PC-9 (cell line): ENCODE data around the gene LOXL1.

ENCODE experiments used
- EZH2 ChIP-seq: fragments of 200-600 bp; sonication (generic); IDR thresholded peaks from 2 replicates; pipeline ENCODE4 v1.8.0; 2017; ENCODE audit warnings: antibody characterized with exemption, low read depth
- TF ChIP-seq, protein P1 (sequence below): fragments of 200-600 bp; sonication (generic); conservative IDR thresholded peaks from 2 replicates; pipeline ENCODE4 v1.6.1; 2017; ENCODE audit warnings: mixed run types, antibody characterized with exemption, mild to moderate bottlenecking, moderate library complexity

DNA sequence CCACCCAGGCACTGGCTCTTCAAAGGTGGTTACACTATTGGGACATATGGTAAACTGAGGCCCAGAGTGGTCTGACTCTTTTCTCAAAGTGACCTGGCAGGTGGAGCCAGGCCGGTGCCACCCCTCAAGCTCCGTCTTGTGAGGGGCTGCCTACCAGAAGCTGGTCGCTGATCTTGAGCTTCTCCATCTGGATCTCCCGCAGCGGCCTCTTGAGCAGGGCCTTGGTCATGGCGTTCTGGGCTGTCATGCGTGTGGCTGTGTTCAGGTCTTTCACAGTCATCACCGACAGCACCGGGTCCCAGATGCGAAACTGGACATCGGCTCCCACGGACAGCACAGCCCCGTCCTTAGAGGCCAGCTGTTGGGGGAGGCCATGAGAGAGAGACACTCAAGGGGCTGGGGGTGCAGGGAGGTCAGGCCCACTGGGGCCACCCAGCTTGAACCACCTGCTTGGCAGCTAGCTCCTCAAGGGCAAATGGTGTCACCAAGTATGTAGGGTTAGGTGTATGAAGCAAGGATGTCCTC is 62.2 kb downstream of the LOXL1 start:
- TF ChIP-seq, protein P1, sequence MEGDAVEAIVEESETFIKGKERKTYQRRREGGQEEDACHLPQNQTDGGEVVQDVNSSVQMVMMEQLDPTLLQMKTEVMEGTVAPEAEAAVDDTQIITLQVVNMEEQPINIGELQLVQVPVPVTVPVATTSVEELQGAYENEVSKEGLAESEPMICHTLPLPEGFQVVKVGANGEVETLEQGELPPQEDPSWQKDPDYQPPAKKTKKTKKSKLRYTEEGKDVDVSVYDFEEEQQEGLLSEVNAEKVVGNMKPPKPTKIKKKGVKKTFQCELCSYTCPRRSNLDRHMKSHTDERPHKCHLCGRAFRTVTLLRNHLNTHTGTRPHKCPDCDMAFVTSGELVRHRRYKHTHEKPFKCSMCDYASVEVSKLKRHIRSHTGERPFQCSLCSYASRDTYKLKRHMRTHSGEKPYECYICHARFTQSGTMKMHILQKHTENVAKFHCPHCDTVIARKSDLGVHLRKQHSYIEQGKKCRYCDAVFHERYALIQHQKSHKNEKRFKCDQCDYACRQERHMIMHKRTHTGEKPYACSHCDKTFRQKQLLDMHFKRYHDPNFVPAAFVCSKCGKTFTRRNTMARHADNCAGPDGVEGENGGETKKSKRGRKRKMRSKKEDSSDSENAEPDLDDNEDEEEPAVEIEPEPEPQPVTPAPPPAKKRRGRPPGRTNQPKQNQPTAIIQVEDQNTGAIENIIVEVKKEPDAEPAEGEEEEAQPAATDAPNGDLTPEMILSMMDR, result no peak
- TF ChIP-seq EZH2, result no peak
